Endothelial cell of umbilical vein (primary cell): ENCODE results near the gene KLHL42. TPM values are rescaled to one million over a fixed set of nuclear protein-coding genes. Genes with fewer than 3 reads are reported as not detected.

Experiments used
- BruUV-seq: library from RNA; stranded (reverse); fragments of 400-500 nt; replicated peaks from 2 replicates; lab custom pipeline; 2021; lab: Mats Ljungman, UMichigan
- CTCF ChIA-PET: fragments of 300-600, 350-600 bp; sonication (Branson Sonifier 250); formaldehyde crosslinking; loops from one replicate; lab custom pipeline; 2021; ENCODE audit warnings: antibody characterized with exemption, inconsistent platforms; lab: Charles Lee
- POLR2A ChIA-PET: fragments of 300-600, 350-600 bp; sonication (Branson Sonifier 250); formaldehyde crosslinking; loops from one replicate; lab custom pipeline; 2021; ENCODE audit warnings: antibody characterized with exemption, inconsistent platforms; lab: Charles Lee
- DNase-seq: peaks from one replicate; pipeline ENCODE4 v3.0.0-alpha.2; 2011; ENCODE audit warnings: low read depth, low spot score
- FAIRE-seq: peaks from 2 replicates; lab custom pipeline; 2011; peaks lifted over from hg19 to GRCh38; lab: Jason Lieb, UNC
- H2AFZ ChIP-seq: 2 replicates; pipeline ENCODE4 v1.6.0; 2012; ENCODE audit warnings: low read depth, low read length, control low read depth, inconsistent platforms
- H3K27ac ChIP-seq: 2 replicates; pipeline ENCODE4 v1.5.1; 2011; ENCODE audit warnings: low read depth, mild to moderate bottlenecking, control low read depth, low read length, moderate library complexity; ENCODE audit not compliant: insufficient read depth
- H3K27me3 ChIP-seq, 2 experiments: 2 replicates each; pipeline versions ENCODE4 v1.6.0 to v1.6.1; 2011; ENCODE audit warnings: low read length in 2 of 2, mixed read lengths in 1 of 2; ENCODE audit not compliant: control insufficient read depth in 2 of 2, insufficient read depth in 2 of 2
- H3K36me3 ChIP-seq, 2 experiments: 2 replicates in 1 of 2; 3 replicates in 1 of 2; pipeline ENCODE4 v1.5.1; 2011; ENCODE audit warnings: low read length in 2 of 2, mild to moderate bottlenecking in 1 of 2, moderate library complexity in 1 of 2; ENCODE audit not compliant: control insufficient read depth in 2 of 2, insufficient read depth in 2 of 2; ENCODE audit errors: extremely low read depth in 1 of 2
- H3K4me1 ChIP-seq: 3 replicates; pipeline ENCODE4 v1.5.1; 2011; ENCODE audit warnings: mild to moderate bottlenecking, low read length; ENCODE audit not compliant: control insufficient read depth, insufficient read depth; ENCODE audit errors: extremely low read depth
- H3K4me2 ChIP-seq: 2 replicates; pipeline ENCODE4 v1.6.1; 2011; ENCODE audit warnings: low read length, control low read depth, mixed read lengths; ENCODE audit not compliant: insufficient read depth
- H3K4me3 ChIP-seq, 3 experiments: fragments of 200-600 bp in 1 of 3; sonication (generic), shearing (Covaris generic) in 1 of 3; replicated peaks in 1 of 3; 2 replicates each; pipeline ENCODE4 v1.5.1; 2011 to 2016; ENCODE audit warnings: control low read depth in 3 of 3, low read length in 3 of 3, mild to moderate bottlenecking in 2 of 3, inconsistent platforms in 1 of 3, low read depth in 1 of 3, moderate library complexity in 1 of 3; ENCODE audit not compliant: insufficient read depth in 1 of 3
- H3K79me2 ChIP-seq: 2 replicates; pipeline ENCODE4 v1.6.0; 2012; ENCODE audit warnings: low read length, inconsistent platforms; ENCODE audit not compliant: control insufficient read depth, insufficient read depth
- H3K9ac ChIP-seq: replicated peaks from 2 replicates; pipeline ENCODE3; 2011; ENCODE audit warnings: low read length, control low read depth; ENCODE audit not compliant: insufficient read depth; ENCODE audit errors: extremely low read depth
- H3K9me1 ChIP-seq: replicated peaks from 3 replicates; pipeline ENCODE4 v1.6.0; 2011; ENCODE audit warnings: mild to moderate bottlenecking, low read length; ENCODE audit not compliant: control insufficient read depth, insufficient read depth; ENCODE audit errors: extremely low read depth
- H3K9me3 ChIP-seq: replicated peaks from 2 replicates; pipeline ENCODE4 v1.5.1; 2012; ENCODE audit warnings: low read length, inconsistent platforms; ENCODE audit not compliant: control insufficient read depth, insufficient read depth
- H4K20me1 ChIP-seq: replicated peaks from 2 replicates; pipeline ENCODE3; 2011; ENCODE audit warnings: mild to moderate bottlenecking, low read length; ENCODE audit not compliant: control insufficient read depth, insufficient read depth; ENCODE audit errors: extremely low read depth
- EZH2 ChIP-seq: IDR thresholded peaks from 2 replicates; pipeline ENCODE4 v1.6.1; 2012; ENCODE audit warnings: borderline replicate concordance, low read depth, mild to moderate bottlenecking, moderate library complexity, low read length, inconsistent platforms; ENCODE audit not compliant: severe bottlenecking
- FOS ChIP-seq: IDR thresholded peaks from 2 replicates; pipeline ENCODE4 v1.6.1; 2011; ENCODE audit warnings: mild to moderate bottlenecking, low read length, moderate library complexity, borderline replicate concordance; ENCODE audit not compliant: insufficient read depth
- GATA2 ChIP-seq: IDR thresholded peaks from 2 replicates; pipeline ENCODE4 v1.7.0; 2011; ENCODE audit warnings: low read depth, mild to moderate bottlenecking, moderate library complexity, mixed read lengths, low read length; ENCODE audit not compliant: insufficient read length, insufficient read depth
- JUN ChIP-seq: IDR thresholded peaks from 2 replicates; pipeline ENCODE4 v1.6.1; 2011; ENCODE audit warnings: borderline replicate concordance, low read depth; ENCODE audit not compliant: insufficient read length, insufficient read depth
- MAX ChIP-seq: IDR thresholded peaks from 2 replicates; pipeline ENCODE4 v1.6.1; 2011; ENCODE audit not compliant: insufficient read depth, insufficient read length
- MYC ChIP-seq: IDR thresholded peaks from one replicate; pipeline ENCODE4 v1.6.1; 2011; ENCODE audit warnings: mild to moderate bottlenecking, low read depth, low read length
- POLR2A ChIP-seq: IDR thresholded peaks from 2 replicates; pipeline ENCODE4 v1.6.1; 2012; ENCODE audit warnings: low read depth, mild to moderate bottlenecking, control low read depth, low read length
- POLR2AphosphoS5 ChIP-seq: IDR thresholded peaks from 2 replicates; pipeline ENCODE4 v1.6.1; 2012; ENCODE audit warnings: low read depth, mild to moderate bottlenecking, control low read depth, low read length, moderate library complexity; ENCODE audit not compliant: insufficient read depth
- dilution Hi-C: fragments of 300-500 bp; cut with MboI; formaldehyde crosslinking; loops from one replicate; pipeline ENCODE4 v1.15.0; 2019; ENCODE audit warnings: low sequenced_read_pairs; ENCODE audit not compliant: extremely low pct_ligation_motif_present
- intact Hi-C: fragments of 100-400 bp; cut with micrococcal nuclease; formaldehyde crosslinking; loops from one replicate; pipeline ENCODE4 v1.10.0; 2022
- polyA plus RNA-seq, 4 experiments: library from polyadenylated mRNA; depleted of rRNA in 3 of 4; stranded (reverse) in 3 of 4; unstranded in 1 of 4; fragments of >200 nt; gene quantifications; 2 replicates each; pipeline versions ENCODE4 v1.2.1 to v1.2.3, GENCODE V29; 2011 to 2012; ENCODE audit warnings: missing spikeins in 1 of 4
- total RNA-seq: library from RNA; stranded (reverse); gene quantifications from 2 replicates; pipeline ENCODE4 v1.2.3, GENCODE V29; 2021
- TF ChIP-seq, protein P1 (sequence below), 2 donors: IDR thresholded peaks; 1 replicate in 1 of 2; 2 replicates in 1 of 2; pipeline ENCODE4 v1.5.1; 2011; ENCODE audit warnings: low read length in 2 of 2, mild to moderate bottlenecking in 2 of 2, moderate library complexity in 2 of 2, control low read depth in 1 of 2, inconsistent platforms in 1 of 2, low read depth in 1 of 2; ENCODE audit not compliant: insufficient read depth in 1 of 2; ENCODE audit errors: extremely low read depth in 1 of 2

The KLHL42 gene
- total and polyA plus RNA-seq, 2 donors (not counting 3 experiments of a cell fraction or from before 2014, with no cell fraction given) = 20.1 to 36.2 TPM

DNA sequence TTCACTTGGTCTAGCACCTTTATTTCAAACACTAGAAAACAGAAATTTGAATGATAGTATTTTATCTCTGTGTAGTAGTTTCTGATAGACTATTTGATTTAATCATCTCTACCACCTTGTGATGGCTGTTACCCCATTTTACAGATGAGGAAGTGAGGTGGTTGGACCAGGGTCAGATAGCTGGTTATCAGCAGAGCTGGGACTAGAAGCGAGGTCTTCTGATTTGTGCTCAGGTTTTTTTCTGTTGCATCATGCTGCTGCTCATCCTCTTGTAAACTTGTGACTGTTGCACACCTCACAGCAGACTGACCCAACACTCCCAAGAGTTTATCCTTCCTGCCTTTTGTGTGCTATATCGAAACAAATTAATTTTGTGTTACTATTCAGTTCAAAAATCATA lies 10.1 kb downstream of the KLHL42 start:
- no TSS peak for BruUV-seq
- POLR2A ChIA-PET = no interaction called here
- DNase-seq (no peak), FAIRE-seq (no peak)
- TF ChIP-seq POLR2AphosphoS5 (no peak), MYC (no peak), GATA2 (no peak), FOS (no peak), JUN (no peak), MAX (no peak), POLR2A (no peak), EZH2 (no peak)
- TF ChIP-seq, protein P1, sequence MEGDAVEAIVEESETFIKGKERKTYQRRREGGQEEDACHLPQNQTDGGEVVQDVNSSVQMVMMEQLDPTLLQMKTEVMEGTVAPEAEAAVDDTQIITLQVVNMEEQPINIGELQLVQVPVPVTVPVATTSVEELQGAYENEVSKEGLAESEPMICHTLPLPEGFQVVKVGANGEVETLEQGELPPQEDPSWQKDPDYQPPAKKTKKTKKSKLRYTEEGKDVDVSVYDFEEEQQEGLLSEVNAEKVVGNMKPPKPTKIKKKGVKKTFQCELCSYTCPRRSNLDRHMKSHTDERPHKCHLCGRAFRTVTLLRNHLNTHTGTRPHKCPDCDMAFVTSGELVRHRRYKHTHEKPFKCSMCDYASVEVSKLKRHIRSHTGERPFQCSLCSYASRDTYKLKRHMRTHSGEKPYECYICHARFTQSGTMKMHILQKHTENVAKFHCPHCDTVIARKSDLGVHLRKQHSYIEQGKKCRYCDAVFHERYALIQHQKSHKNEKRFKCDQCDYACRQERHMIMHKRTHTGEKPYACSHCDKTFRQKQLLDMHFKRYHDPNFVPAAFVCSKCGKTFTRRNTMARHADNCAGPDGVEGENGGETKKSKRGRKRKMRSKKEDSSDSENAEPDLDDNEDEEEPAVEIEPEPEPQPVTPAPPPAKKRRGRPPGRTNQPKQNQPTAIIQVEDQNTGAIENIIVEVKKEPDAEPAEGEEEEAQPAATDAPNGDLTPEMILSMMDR (IDR thresholded peaks at IDR 0.05; ENCODE audit: extremely low read depth in 1 of 2, insufficient read depth in 1 of 2, low read depth in 1 of 2, low read length in 2 of 2) = no peak
- Histone ChIP-seq H4K20me1 (no peaks in the 10 kb centered on the region), H3K4me2 (no peak overlapping the region), H3K27me3 (no peaks in the 10 kb centered on the region), H3K4me1 (peaks cover 10% of the 10 kb centered on the region), H3K9me3 (no peaks in the 10 kb centered on the region), H2AFZ (no peak overlapping the region), H3K36me3 (peaks cover 5 to 11% of the 10 kb centered on the region in 2 experiments), H3K79me2 (peaks cover 41% of the 10 kb centered on the region), H3K9ac (no peak overlapping the region), H3K27ac (no peak overlapping the region), H3K9me1 (no peaks in the 10 kb centered on the region), H3K4me3 (no peak overlapping the region)
- dilution Hi-C loops = no loop called here
- intact Hi-C loops = no loop called here
- CTCF ChIA-PET = interaction anchor here (0.9 to 1.2 kb wide), 2 partner anchors 9 to 57 kb away, joined by 3 read pairs; no protein-coding TSS in a partner anchor
